Tibial nerve (tissue), 4 donors: Measurements from ENCODE around the gene CDK3. TPM values are rescaled to one million over a fixed set of nuclear protein-coding genes. Genes with fewer than 3 reads are reported as not detected.
"Not testable (repeated sequence)": the region's sequence is repeated elsewhere in the genome, so short reads cannot be mapped to it uniquely, and the experiment has no call there.

Experiments
- DNase-seq, 2 donors: peaks; one replicate each; pipeline ENCODE4 v3.0.0-alpha.2; 2019; ENCODE audit warnings: low spot score in 2 of 2
- H3K27ac ChIP-seq, 4 donors: fragments of 200-600 bp; sonication (generic) in 3 of 4; one replicate each; pipeline ENCODE4 v1.5.1; 2017 to 2019; ENCODE audit warnings: mild to moderate bottlenecking in 1 of 4
- H3K27me3 ChIP-seq, 2 donors: fragments of 200-600 bp; sonication (generic) in 1 of 2; one replicate each; pipeline versions ENCODE4 v1.5.1 to v1.6.0; 2017 to 2019
- H3K36me3 ChIP-seq, 3 donors: fragments of 200-600 bp; sonication (generic); one replicate each; pipeline ENCODE4 v1.5.1; 2018 to 2019
- H3K4me1 ChIP-seq, 4 donors: fragments of 200-600 bp; sonication (generic) in 3 of 4; one replicate each; pipeline ENCODE4 v1.5.1; 2017 to 2019
- H3K4me3 ChIP-seq, 4 donors: fragments of 200-600 bp; sonication (generic) in 3 of 4; one replicate each; pipeline ENCODE4 v1.5.1; 2017 to 2019; ENCODE audit warnings: mild to moderate bottlenecking in 1 of 4, moderate library complexity in 1 of 4
- H3K9me3 ChIP-seq, 4 donors: fragments of 200-600 bp; sonication (generic) in 3 of 4; one replicate each; pipeline ENCODE4 v1.5.1; 2017 to 2019
- CTCF ChIP-seq, 5 experiments: fragments of 200-600 bp in 3 of 5; fragments of 450-650 bp in 2 of 5; sonication (generic) in 3 of 5; IDR thresholded peaks; one replicate each; pipeline ENCODE4 v1.5.1; 2016 to 2019; ENCODE audit warnings: antibody characterized with exemption in 5 of 5, mild to moderate bottlenecking in 3 of 5, moderate library complexity in 2 of 5
- EP300 ChIP-seq, 2 donors: sonication (generic); formaldehyde crosslinking; IDR thresholded peaks; one replicate each; pipeline ENCODE4 v1.6.1; 2017; ENCODE audit warnings: antibody characterized with exemption in 2 of 2, mild to moderate bottlenecking in 1 of 2
- POLR2A ChIP-seq, 2 donors: fragments of 450-650 bp; IDR thresholded peaks; one replicate each; pipeline ENCODE4 v1.6.1; 2017; ENCODE audit warnings: antibody characterized with exemption in 2 of 2, mild to moderate bottlenecking in 2 of 2, moderate library complexity in 2 of 2
- WGBS, 2 donors: methylation state at CpG; one replicate each; pipeline ENCODE4 v1.1.5; 2018; 5-methylcytosine and 5-hydroxymethylcytosine counted together
- total RNA-seq, 4 donors: library from RNA; depleted of rRNA; stranded (reverse); fragments of >200 nt; gene quantifications; one replicate each; pipeline ENCODE4 v1.1.0, GENCODE V29; 2016

CDK3 gene
- total RNA-seq, 4 donors from 2014 or later: 3.8 to 12.3 (median 5.9) TPM

- Histone ChIP-seq H3K4me3 (no peak overlapping the region), H3K27me3 (no peaks in the 10 kb centered on the region), H3K9me3 (no peaks in the 10 kb centered on the region), H3K4me1 (no peaks in the 10 kb centered on the region), H3K27ac (no peak overlapping the region), H3K36me3 (peaks cover 0 to 31% (median 0%) of the 10 kb centered on the region in 3 donors)
- no peak for DNase-seq
- TF ChIP-seq EP300 (IDR thresholded peaks at IDR 0.05): no peak
- no peak for TF ChIP-seq POLR2A (IDR thresholded peaks at IDR 0.05)
- TF ChIP-seq CTCF (IDR thresholded peaks at IDR 0.05): no peak
- 91 to 95% methylated on average over 6 of the region's 6 CpGs for WGBS, 2 donors
These were observed 35.2 kb upstream of the CDK3 start for GRCh38 chr17:75965468-75965867.

GRCh38 chr17:75969044-75969443 is 31.6 kb upstream of the CDK3 start:
- not testable (repeated sequence) for DNase-seq, H3K9me3 ChIP-seq, H3K27ac ChIP-seq, H3K4me1 ChIP-seq, H3K4me3 ChIP-seq, H3K27me3 ChIP-seq
- H3K36me3 ChIP-seq: peaks cover 0 to 49% (median 0%) of the 10 kb centered on the region in 3 donors
- WGBS, 2 donors: 85 to 96% methylated on average over 10 of the region's 10 CpGs

GRCh38 chr17:75970011-75970523 is 30.6 kb upstream of the CDK3 start:
- no peak overlapping the region for H3K4me3 ChIP-seq
- 54 to 67% methylated on average over 4 of the region's 4 CpGs for WGBS, 2 donors
- TF ChIP-seq CTCF (IDR thresholded peaks at IDR 0.05) (no peak), EP300 (IDR thresholded peaks at IDR 0.05) (peak in 1 of 2 donors; percentile 32), POLR2A (IDR thresholded peaks at IDR 0.05) (no peak)
- H3K36me3 ChIP-seq: peaks cover 0 to 46% (median 0%) of the 10 kb centered on the region in 3 donors
- no peak for DNase-seq
- no peaks in the 10 kb centered on the region for H3K27me3 ChIP-seq
- H3K9me3 ChIP-seq: no peaks in the 10 kb centered on the region
- H3K4me1 ChIP-seq: peaks cover 0 to 1% (median 0%) of the 10 kb centered on the region in 4 donors
- H3K27ac ChIP-seq: peak overlapping the region in 1 of 4 donors; percentile 1

GRCh38 chr17:75970626-75971025 is 30.0 kb upstream of the CDK3 start:
- H3K36me3 ChIP-seq: peaks cover 0 to 45% (median 0%) of the 10 kb centered on the region in 3 donors
- WGBS, 2 donors: 82 to 91% methylated on average over 7 of the region's 7 CpGs
- no peaks in the 10 kb centered on the region for H3K27me3 ChIP-seq
- H3K4me1 ChIP-seq: peaks cover 0 to 7% (median under 1%) of the 10 kb centered on the region in 4 donors
- TF ChIP-seq EP300 (IDR thresholded peaks at IDR 0.05): no peak
- no peak for TF ChIP-seq POLR2A (IDR thresholded peaks at IDR 0.05)
- no peak for TF ChIP-seq CTCF (IDR thresholded peaks at IDR 0.05)
- no peaks in the 10 kb centered on the region for H3K9me3 ChIP-seq
- H3K4me3 ChIP-seq: no peak overlapping the region
- H3K27ac ChIP-seq: no peak overlapping the region
- no peak for DNase-seq

GRCh38 chr17:75975187-75975586 is 25.5 kb upstream of the CDK3 start:
- peaks cover 0 to 40% (median 17%) of the 10 kb centered on the region in 4 donors for H3K4me1 ChIP-seq
- H3K27ac ChIP-seq: peak overlapping the region in 2 of 4 donors; percentile 35 to 54
- not testable (repeated sequence) for H3K27me3 ChIP-seq, H3K9me3 ChIP-seq, H3K4me3 ChIP-seq, DNase-seq
- 95 to 97% methylated on average over 6 of the region's 6 CpGs for WGBS, 2 donors
- peaks cover 0 to 28% (median 0%) of the 10 kb centered on the region in 3 donors for H3K36me3 ChIP-seq

GRCh38 chr17:75975757-75976174 is 24.9 kb upstream of the CDK3 start:
- peak overlapping the region; percentile 8 to 54 (median 26) for H3K27ac ChIP-seq
- peaks cover 0 to 45% (median 20%) of the 10 kb centered on the region in 4 donors for H3K4me1 ChIP-seq
- H3K27me3 ChIP-seq: no peaks in the 10 kb centered on the region
- no peaks in the 10 kb centered on the region for H3K9me3 ChIP-seq
- peaks cover 0 to 23% (median 0%) of the 10 kb centered on the region in 3 donors for H3K36me3 ChIP-seq
- no peak for TF ChIP-seq EP300 (IDR thresholded peaks at IDR 0.05)
- no peak for TF ChIP-seq POLR2A (IDR thresholded peaks at IDR 0.05)
- no peak for TF ChIP-seq CTCF (IDR thresholded peaks at IDR 0.05)
- DNase-seq: no peak
- WGBS, 2 donors: 60 to 64% methylated on average over 5 of the region's 5 CpGs
- no peak overlapping the region for H3K4me3 ChIP-seq
